Spleen (tissue), 11 donors: ENCODE measurements around the gene TNFRSF14. TPM values are rescaled to one million over a fixed set of nuclear protein-coding genes. Genes with fewer than 3 reads are reported as not detected.

Experiments
- DNase-seq: peaks from one replicate; pipeline ENCODE4 v3.0.0-alpha.2; 2020
- H3K27ac ChIP-seq, 8 donors: fragments of 200-600 bp; sonication (generic) in 7 of 8; 1 replicate in 4 of 8; 2 replicates in 4 of 8; pipeline versions ENCODE4 v1.5.0 to v1.8.0; 2016 to 2021; ENCODE audit warnings: inconsistent platforms in 4 of 8, mild to moderate bottlenecking in 4 of 8, moderate library complexity in 1 of 8
- H3K27me3 ChIP-seq, 7 donors: fragments of 200-600 bp; sonication (generic) in 6 of 7; replicated peaks in 1 of 7; 1 replicate in 4 of 7; 2 replicates in 3 of 7; pipeline versions ENCODE4 v1.5.0 to v1.8.0; 2016 to 2021; ENCODE audit warnings: inconsistent platforms in 3 of 7, mild to moderate bottlenecking in 1 of 7
- H3K36me3 ChIP-seq, 6 donors: fragments of 200-600 bp; sonication (generic) in 5 of 6; 1 replicate in 4 of 6; 2 replicates in 2 of 6; pipeline versions ENCODE4 v1.5.0 to v1.8.0; 2016 to 2021; ENCODE audit warnings: inconsistent platforms in 2 of 6
- H3K4me1 ChIP-seq, 6 donors: fragments of 200-600 bp; sonication (generic) in 5 of 6; 1 replicate in 3 of 6; 2 replicates in 3 of 6; pipeline versions ENCODE4 v1.5.0 to v1.8.0; 2016 to 2021; ENCODE audit warnings: inconsistent platforms in 3 of 6
- H3K4me3 ChIP-seq, 8 donors: fragments of 200-600 bp; sonication (generic) in 7 of 8; 1 replicate in 4 of 8; 2 replicates in 4 of 8; pipeline versions ENCODE4 v1.5.0 to v1.8.0; 2016 to 2021; ENCODE audit warnings: inconsistent platforms in 4 of 8, mild to moderate bottlenecking in 4 of 8, moderate library complexity in 2 of 8
- H3K9me3 ChIP-seq, 8 donors: fragments of 200-600 bp; sonication (generic) in 7 of 8; 1 replicate in 4 of 8; 2 replicates in 4 of 8; pipeline versions ENCODE4 v1.5.0 to v1.8.0; 2016 to 2021; ENCODE audit warnings: inconsistent platforms in 4 of 8
- POLR2A ChIP-seq, 3 donors: fragments of 450-650 bp; IDR thresholded peaks; one replicate each; pipeline ENCODE4 v1.5.1; 2017; ENCODE audit warnings: antibody characterized with exemption in 3 of 3, mild to moderate bottlenecking in 1 of 3
- POLR2AphosphoS5 ChIP-seq, 3 donors: sonication (generic); formaldehyde crosslinking; IDR thresholded peaks; one replicate each; pipeline ENCODE4 v1.5.1; 2017; ENCODE audit warnings: antibody characterized with exemption in 3 of 3
- WGBS, 5 donors: extraction: QIAGEN DNeasy Blood & Tissue Kit in 3 of 5; methylation state at CpG; one replicate each; pipeline versions ENCODE4 v1.1.5 to v1.1.7; 2013 to 2018; 5-methylcytosine and 5-hydroxymethylcytosine counted together
- intact Hi-C: fragments of 100-400 bp; cut with DNase I; formaldehyde crosslinking; loops from one replicate; pipeline ENCODE4 v1.15.0; 2023; ENCODE audit warnings: low total_unique reads
- polyA plus RNA-seq, 3 donors: library from polyadenylated mRNA; stranded (reverse); fragments of 200-250 nt; gene quantifications; one replicate each; pipeline ENCODE4 v1.2.1, GENCODE V29; 2013
- total RNA-seq, 7 donors: library from RNA; depleted of rRNA in 3 of 7; stranded (reverse); fragments of >200 nt in 3 of 7; fragmentation: NEBNext Ultra II Directional in 4 of 7; extraction: Animal tissue kit (Norgen Biotek cat#: 25700) in 4 of 7; gene quantifications; one replicate each; pipeline versions ENCODE4 v1.1.0 to v1.2.1, GENCODE V29; 2016 to 2021
- TF ChIP-seq, protein P1 (sequence below), 11 experiments: fragments of 200-600 bp in 7 of 11; fragments of 450-650 bp in 4 of 11; sonication (generic) in 4 of 11; IDR thresholded peaks in 8 of 11; conservative IDR thresholded peaks in 3 of 11; 1 replicate in 7 of 11; 2 replicates in 4 of 11; pipeline versions ENCODE4 v1.4.0 to v1.8.0; 2016 to 2021; ENCODE audit warnings: antibody characterized with exemption in 11 of 11, inconsistent platforms in 4 of 11, mild to moderate bottlenecking in 1 of 11
- donor health status: healthy with polysubstance abuse.
- donor health status: DM: no; HTN: no; CAD: no; lungs with moderate emphysema.
- donor health status: DM: no; HTN: no; CAD: no.
- donor health status: Bipolar disorder and iron deficiency.
- donor health status: healthy.
- donor health status: DM: no; HTN: no; CAD: no.
- donor health status: DM: yes; HTN: yes; CAD: no.

Gene TNFRSF14
- total and polyA plus RNA-seq, 10 donors, result 146 to 366 (median 191) TPM

DNA sequence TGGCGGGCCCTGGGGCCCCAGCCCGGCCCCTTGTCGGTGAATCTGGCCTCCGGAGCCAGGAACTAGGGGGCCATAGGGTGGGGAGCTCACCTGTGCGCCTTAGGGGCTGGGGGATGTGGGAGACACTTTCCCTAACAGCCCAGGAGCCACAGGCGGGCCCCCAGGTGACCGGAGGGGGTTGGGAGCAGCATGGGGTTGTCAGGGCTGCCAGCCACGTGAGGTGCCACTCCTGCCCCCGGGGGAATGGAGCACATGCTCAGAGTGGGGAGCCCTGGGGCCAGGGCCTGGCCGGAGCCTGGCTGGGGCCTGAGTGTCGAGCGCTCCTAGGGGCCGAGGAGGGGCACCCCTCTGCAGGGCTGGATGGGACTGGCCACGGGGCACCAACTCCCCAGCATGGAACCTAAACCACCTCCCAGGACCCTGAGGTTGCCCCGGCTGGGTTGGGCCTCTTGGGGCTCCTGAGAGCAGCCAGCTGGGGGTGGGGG lies 50.3 kb downstream of the TNFRSF14 start:
- WGBS, 5 donors, result 61 to 88% (median 83%) methylated on average over 6 to 15 of the region's 15 CpGs
- TF ChIP-seq POLR2AphosphoS5 (IDR thresholded peaks at IDR 0.05) (no peak), POLR2A (IDR thresholded peaks at IDR 0.05) (no peak)
- TF ChIP-seq, protein P1, sequence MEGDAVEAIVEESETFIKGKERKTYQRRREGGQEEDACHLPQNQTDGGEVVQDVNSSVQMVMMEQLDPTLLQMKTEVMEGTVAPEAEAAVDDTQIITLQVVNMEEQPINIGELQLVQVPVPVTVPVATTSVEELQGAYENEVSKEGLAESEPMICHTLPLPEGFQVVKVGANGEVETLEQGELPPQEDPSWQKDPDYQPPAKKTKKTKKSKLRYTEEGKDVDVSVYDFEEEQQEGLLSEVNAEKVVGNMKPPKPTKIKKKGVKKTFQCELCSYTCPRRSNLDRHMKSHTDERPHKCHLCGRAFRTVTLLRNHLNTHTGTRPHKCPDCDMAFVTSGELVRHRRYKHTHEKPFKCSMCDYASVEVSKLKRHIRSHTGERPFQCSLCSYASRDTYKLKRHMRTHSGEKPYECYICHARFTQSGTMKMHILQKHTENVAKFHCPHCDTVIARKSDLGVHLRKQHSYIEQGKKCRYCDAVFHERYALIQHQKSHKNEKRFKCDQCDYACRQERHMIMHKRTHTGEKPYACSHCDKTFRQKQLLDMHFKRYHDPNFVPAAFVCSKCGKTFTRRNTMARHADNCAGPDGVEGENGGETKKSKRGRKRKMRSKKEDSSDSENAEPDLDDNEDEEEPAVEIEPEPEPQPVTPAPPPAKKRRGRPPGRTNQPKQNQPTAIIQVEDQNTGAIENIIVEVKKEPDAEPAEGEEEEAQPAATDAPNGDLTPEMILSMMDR (IDR thresholded peaks at IDR 0.05 in 8 of 11, conservative IDR thresholded peaks at IDR 0.05 in 3 of 11), result no peak
- no peak overlapping the region for H3K27ac ChIP-seq
- no peak overlapping the region for H3K4me3 ChIP-seq
- intact Hi-C loops, result no loop called here
- peak; percentile 44 for DNase-seq
- peaks cover 0 to 57% (median 15%) of the 10 kb centered on the region in 7 donors for H3K27me3 ChIP-seq
- H3K4me1 ChIP-seq, result peaks cover 0 to 6% (median 0%) of the 10 kb centered on the region in 6 donors
- no peaks in the 10 kb centered on the region for H3K36me3 ChIP-seq
- no peaks in the 10 kb centered on the region for H3K9me3 ChIP-seq

DNA sequence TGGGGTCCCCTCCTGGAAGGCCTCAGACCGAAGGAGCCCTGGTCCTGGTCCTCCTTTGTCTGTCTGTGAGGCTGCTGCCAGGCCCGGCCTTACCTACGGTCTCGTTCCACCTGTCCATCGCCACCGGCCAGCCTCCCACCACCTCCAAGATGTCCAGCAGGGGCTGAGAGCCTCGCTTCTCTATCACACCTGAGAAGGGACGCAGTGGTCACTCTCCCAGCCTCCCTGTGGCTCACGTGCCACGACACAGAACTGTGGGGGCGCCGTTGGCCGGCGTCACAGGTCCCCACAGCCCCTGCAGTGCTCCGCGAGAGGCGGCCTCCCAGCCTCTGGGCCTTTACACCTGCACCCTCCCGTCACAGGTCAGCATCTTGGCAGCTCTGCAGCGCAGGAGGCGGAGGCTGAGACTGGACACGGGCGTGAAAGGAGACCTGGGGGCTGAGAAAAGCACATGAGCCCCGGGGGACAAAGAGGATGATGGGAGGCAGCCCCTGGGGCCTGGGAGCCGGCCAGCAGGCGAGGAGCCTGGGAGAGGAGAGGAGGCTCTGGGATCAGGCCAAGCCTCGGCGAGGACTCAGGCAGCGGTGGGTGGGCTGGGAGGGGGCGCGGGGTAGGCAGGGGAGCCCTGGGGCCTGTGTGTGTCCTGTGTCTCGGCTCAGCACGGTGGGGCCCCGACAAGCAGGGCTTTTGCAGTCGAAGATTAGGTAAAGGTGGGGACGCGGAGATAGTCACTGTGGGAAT lies 50.9 kb downstream of the TNFRSF14 start:
- peaks cover 0 to 63% (median 22%) of the 10 kb centered on the region in 7 donors for H3K27me3 ChIP-seq
- DNase-seq, result peak; percentile 44
- 87 to 91% (median 87%) methylated on average over 35 to 36 of the region's 36 CpGs for WGBS, 5 donors
- TF ChIP-seq, protein P1 (IDR thresholded peaks at IDR 0.05 in 8 of 11, conservative IDR thresholded peaks at IDR 0.05 in 3 of 11), result no peak
- TF ChIP-seq POLR2AphosphoS5 (IDR thresholded peaks at IDR 0.05), result no peak
- TF ChIP-seq POLR2A (IDR thresholded peaks at IDR 0.05), result no peak
- intact Hi-C loops, result no loop called here
- no peak overlapping the region for H3K27ac ChIP-seq
- peaks cover 0 to 6% (median 0%) of the 10 kb centered on the region in 6 donors for H3K4me1 ChIP-seq
- H3K36me3 ChIP-seq, result no peaks in the 10 kb centered on the region
- no peak overlapping the region for H3K4me3 ChIP-seq
- no peaks in the 10 kb centered on the region for H3K9me3 ChIP-seq

DNA sequence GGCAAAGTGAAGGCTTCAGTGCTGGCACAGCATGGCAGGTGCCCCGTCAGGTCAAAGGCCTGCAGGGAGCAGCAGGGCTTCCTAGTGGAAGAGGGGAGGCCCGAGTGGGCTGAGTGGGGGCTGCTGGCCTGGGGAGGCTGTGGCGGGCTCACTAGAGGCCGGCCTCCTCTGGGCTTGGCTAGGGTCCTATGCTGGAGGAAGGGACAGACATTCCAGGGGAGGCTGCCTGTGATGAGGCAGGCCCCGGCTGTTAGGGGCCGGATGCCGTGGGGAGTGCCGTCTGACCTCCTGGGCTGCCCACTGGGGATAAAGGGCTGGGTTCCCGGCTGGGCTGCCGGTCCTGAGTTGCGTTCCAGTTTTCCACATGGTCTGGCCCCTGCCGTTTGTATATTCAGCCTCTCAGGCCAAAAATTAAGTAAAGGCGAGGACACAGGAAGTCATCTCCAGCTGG lies 51.5 kb downstream of the TNFRSF14 start:
- no peak overlapping the region for H3K4me3 ChIP-seq
- H3K9me3 ChIP-seq, result no peaks in the 10 kb centered on the region
- H3K4me1 ChIP-seq, result peaks cover 0 to 6% (median 0%) of the 10 kb centered on the region in 6 donors
- no peak overlapping the region for H3K27ac ChIP-seq
- no peak for TF ChIP-seq POLR2AphosphoS5 (IDR thresholded peaks at IDR 0.05)
- no peak for TF ChIP-seq POLR2A (IDR thresholded peaks at IDR 0.05)
- TF ChIP-seq, protein P1 (IDR thresholded peaks at IDR 0.05 in 8 of 11, conservative IDR thresholded peaks at IDR 0.05 in 3 of 11), result no peak
- peak; percentile 36 for DNase-seq
- 77 to 86% (median 79%) methylated on average over 8 to 13 of the region's 13 CpGs for WGBS, 5 donors
- intact Hi-C loops, result no loop called here
- H3K36me3 ChIP-seq, result no peaks in the 10 kb centered on the region
- peaks cover 0 to 64% (median 22%) of the 10 kb centered on the region in 7 donors for H3K27me3 ChIP-seq

DNA sequence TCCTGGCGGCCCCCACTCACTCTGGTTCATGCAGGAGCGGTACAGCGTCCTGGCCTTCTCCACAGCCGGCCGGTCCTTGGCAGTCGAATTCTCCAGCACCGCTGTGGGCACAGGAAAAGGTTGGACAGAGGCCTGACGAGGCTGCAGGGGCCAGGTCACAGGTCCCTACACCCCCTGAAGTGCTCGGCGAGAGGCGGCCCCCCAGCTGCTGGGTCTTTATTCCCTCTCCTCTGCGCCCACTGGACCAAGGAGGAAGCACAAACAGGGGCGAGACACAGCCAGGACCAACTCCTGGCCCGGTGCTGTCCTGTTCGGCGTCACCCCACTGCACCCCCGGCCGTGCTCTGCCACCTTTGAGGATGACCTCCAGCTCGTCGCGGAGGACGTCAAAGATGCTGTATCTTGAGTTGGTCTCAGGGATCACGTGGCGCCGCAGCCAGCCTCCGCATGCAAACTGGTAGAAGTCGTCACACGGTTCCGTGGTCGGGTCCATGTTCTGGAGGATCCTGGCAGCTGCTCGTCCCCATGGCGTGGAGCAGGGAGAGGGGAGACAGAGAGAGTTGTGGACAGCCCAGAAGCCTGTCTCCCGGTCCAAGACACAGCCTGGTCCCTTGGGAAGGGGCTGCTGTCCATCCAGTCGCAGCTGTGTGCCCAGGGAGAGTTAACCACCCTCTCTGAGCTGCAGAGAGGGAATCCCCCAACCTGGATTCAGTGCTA lies 53.3 kb downstream of the TNFRSF14 start:
- peaks cover 0 to 16% (median 14%) of the 10 kb centered on the region in 8 donors for H3K9me3 ChIP-seq
- peak; percentile 72 for DNase-seq
- H3K27me3 ChIP-seq, result peaks cover 0 to 54% (median 8%) of the 10 kb centered on the region in 7 donors
- no peaks in the 10 kb centered on the region for H3K36me3 ChIP-seq
- H3K4me3 ChIP-seq, result no peak overlapping the region
- WGBS, 5 donors, result 87 to 89% (median 88%) methylated on average over 22 to 34 of the region's 34 CpGs
- H3K4me1 ChIP-seq, result peaks cover 0 to 6% (median 0%) of the 10 kb centered on the region in 6 donors
- no peak for TF ChIP-seq POLR2A (IDR thresholded peaks at IDR 0.05)
- intact Hi-C loops, result no loop called here
- H3K27ac ChIP-seq, result no peak overlapping the region
